Prostate gland (tissue), 2 donors: ENCODE results near the gene GOLGA2.

Experiments
- POLR2A ChIP-seq: fragments of 450-650 bp; IDR thresholded peaks from one replicate; pipeline ENCODE4 v1.6.1; 2016; ENCODE audit warnings: antibody characterized with exemption, mild to moderate bottlenecking
- POLR2AphosphoS5 ChIP-seq: sonication (generic); formaldehyde crosslinking; IDR thresholded peaks from one replicate; pipeline ENCODE4 v1.6.1; 2017; ENCODE audit warnings: antibody characterized with exemption
- TF ChIP-seq, protein P1 (sequence below), 4 experiments: fragments of 200-600 bp in 2 of 4; fragments of 450-650 bp in 2 of 4; sonication (generic) in 2 of 4; IDR thresholded peaks; 1 replicate in 3 of 4; 2 replicates in 1 of 4; pipeline ENCODE4 v1.5.1; 2016 to 2019; ENCODE audit warnings: antibody characterized with exemption in 4 of 4, mild to moderate bottlenecking in 2 of 4, moderate library complexity in 2 of 4

GRCh38 chr9:128245421-128246151 is 30.2 kb downstream of the GOLGA2 start:
- TF ChIP-seq, protein P1, sequence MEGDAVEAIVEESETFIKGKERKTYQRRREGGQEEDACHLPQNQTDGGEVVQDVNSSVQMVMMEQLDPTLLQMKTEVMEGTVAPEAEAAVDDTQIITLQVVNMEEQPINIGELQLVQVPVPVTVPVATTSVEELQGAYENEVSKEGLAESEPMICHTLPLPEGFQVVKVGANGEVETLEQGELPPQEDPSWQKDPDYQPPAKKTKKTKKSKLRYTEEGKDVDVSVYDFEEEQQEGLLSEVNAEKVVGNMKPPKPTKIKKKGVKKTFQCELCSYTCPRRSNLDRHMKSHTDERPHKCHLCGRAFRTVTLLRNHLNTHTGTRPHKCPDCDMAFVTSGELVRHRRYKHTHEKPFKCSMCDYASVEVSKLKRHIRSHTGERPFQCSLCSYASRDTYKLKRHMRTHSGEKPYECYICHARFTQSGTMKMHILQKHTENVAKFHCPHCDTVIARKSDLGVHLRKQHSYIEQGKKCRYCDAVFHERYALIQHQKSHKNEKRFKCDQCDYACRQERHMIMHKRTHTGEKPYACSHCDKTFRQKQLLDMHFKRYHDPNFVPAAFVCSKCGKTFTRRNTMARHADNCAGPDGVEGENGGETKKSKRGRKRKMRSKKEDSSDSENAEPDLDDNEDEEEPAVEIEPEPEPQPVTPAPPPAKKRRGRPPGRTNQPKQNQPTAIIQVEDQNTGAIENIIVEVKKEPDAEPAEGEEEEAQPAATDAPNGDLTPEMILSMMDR (IDR thresholded peaks at IDR 0.05): no peak
- TF ChIP-seq POLR2AphosphoS5 (no peak), POLR2A (no peak)
